GM21619 (cell line): ENCODE results near the gene SYT15.
"Not testable (repeated sequence)": the region's sequence is repeated elsewhere in the genome, so short reads cannot be mapped to it uniquely, and the experiment has no call there.

Experiments
- ATAC-seq: cut with Tn5 transposase; IDR thresholded peaks from one replicate; pipeline ENCODE4 v1.9.1; 2021; ENCODE audit not compliant: unreplicated experiment

The SYT15 gene

GRCh38 chr10:46585246-46585645, 6.3 kb downstream of the SYT15 start:
- not testable (repeated sequence) for ATAC-seq

- ATAC-seq: not testable (repeated sequence)
Measured at GRCh38 chr10:46587546-46587945, 8.6 kb downstream of the SYT15 start.

- not testable (repeated sequence) for ATAC-seq
Measured at GRCh38 chr10:46588221-46588620, 9.3 kb downstream of the SYT15 start.

- not testable (repeated sequence) for ATAC-seq
Measured at GRCh38 chr10:46589589-46589988, 10.7 kb downstream of the SYT15 start.

- not testable (repeated sequence) for ATAC-seq
Measured at GRCh38 chr10:46591053-46591452, 12.1 kb downstream of the SYT15 start.

- ATAC-seq: not testable (repeated sequence)
Measured at GRCh38 chr10:46593307-46593706, 14.4 kb downstream of the SYT15 start.

GRCh38 chr10:46594453-46595063, 15.6 kb downstream of the SYT15 start:
- not testable (repeated sequence) for ATAC-seq

GRCh38 chr10:46596570-46596969, 17.6 kb downstream of the SYT15 start:
- ATAC-seq: not testable (repeated sequence)

- ATAC-seq: peak; percentile 78
Measured at GRCh38 chr10:46597616-46598246, 18.8 kb downstream of the SYT15 start.

GRCh38 chr10:46600516-46600915, 21.6 kb downstream of the SYT15 start:
- ATAC-seq: peak; percentile 69

- ATAC-seq: not testable (repeated sequence)
Measured at GRCh38 chr10:46615540-46615939, 36.6 kb downstream of the SYT15 start.

- not testable (repeated sequence) for ATAC-seq
Measured at GRCh38 chr10:46616227-46616626, 37.3 kb downstream of the SYT15 start.

GRCh38 chr10:46617134-46617533, 38.2 kb downstream of the SYT15 start:
- ATAC-seq: not testable (repeated sequence)

- ATAC-seq: not testable (repeated sequence)
Measured at GRCh38 chr10:46617913-46618312, 39.0 kb downstream of the SYT15 start.

- ATAC-seq: not testable (repeated sequence)
Measured at GRCh38 chr10:46623899-46624654, 45.1 kb downstream of the SYT15 start.

- not testable (repeated sequence) for ATAC-seq
Measured at GRCh38 chr10:46629805-46630204, 50.9 kb downstream of the SYT15 start.

- ATAC-seq: not testable (repeated sequence)
Measured at GRCh38 chr10:46630816-46631215, 51.9 kb downstream of the SYT15 start.

GRCh38 chr10:46631683-46632082, 52.8 kb downstream of the SYT15 start:
- ATAC-seq: not testable (repeated sequence)

- ATAC-seq: not testable (repeated sequence)
Measured at GRCh38 chr10:46634698-46635097, 55.8 kb downstream of the SYT15 start.

- peak; percentile 74 for ATAC-seq
Measured at GRCh38 chr10:46635364-46635959, 56.5 kb downstream of the SYT15 start.

GRCh38 chr10:46640005-46640404, 61.1 kb downstream of the SYT15 start:
- not testable (repeated sequence) for ATAC-seq
